Measurements from ENCODE around the gene FOXF2.

- TF ChIP-seq CTCF (IDR thresholded peaks at IDR 0.05) (no peak), EZH2 (IDR thresholded peaks at IDR 0.05; ENCODE audit: borderline replicate concordance, insufficient read depth, low read depth, low read length, poor library complexity, severe bottlenecking) (no peak)
Observed at GRCh38 chr6:1390946-1391799, 1.8 kb downstream of the FOXF2 start.

All from B cell (primary cell).